ENCODE results near the gene AK5.

DNA sequence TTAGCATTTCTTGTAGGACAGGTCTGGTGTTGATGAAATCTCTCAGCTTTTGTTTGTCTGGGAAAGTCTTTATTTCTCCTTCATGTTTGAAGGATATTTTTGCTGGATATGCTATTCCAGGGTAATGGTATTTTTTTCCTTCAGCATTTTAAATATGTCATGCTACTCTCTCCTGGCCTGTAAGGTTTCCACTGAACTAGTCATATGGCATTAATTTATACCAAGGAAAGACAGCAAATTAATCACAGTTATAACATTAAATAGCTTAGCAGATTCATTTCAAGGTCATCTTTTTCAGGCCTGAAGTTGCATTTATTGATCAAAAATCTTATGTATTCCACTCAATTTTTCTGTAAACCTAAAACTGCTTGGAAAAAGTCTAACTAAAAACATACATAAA, 54.9 kb downstream of the AK5 start:
- TF ChIP-seq CTCF (IDR thresholded peaks at IDR 0.05) = no peak
- TF ChIP-seq POLR2A (IDR thresholded peaks at IDR 0.05) = no peak
